Activated CD8-positive, alpha-beta T cell treated with anti-CD3 and anti-CD28 coated beads, Interleukin-2, amount 10 ng/mL, durations not matched to agents 7 days and 5 days (primary cell): Measurements from ENCODE around the gene AGPAT3. TPM values are rescaled to one million over a fixed set of nuclear protein-coding genes. Genes with fewer than 3 reads are reported as not detected.
"Not testable (repeated sequence)": the region's sequence is repeated elsewhere in the genome, so short reads cannot be mapped to it uniquely, and the experiment has no call there.

Experiments used
- ATAC-seq: fragments of 150-1000 bp; cut with Tn5 transposase; one replicate; pipeline ENCODE4 v1.10.0; 2021; ENCODE audit warnings: moderate library complexity
- CTCF ChIA-PET: fragments of 350-600 bp; sonication (Branson Sonifier 250); formaldehyde crosslinking; loops from one replicate; lab custom pipeline; 2021; ENCODE audit warnings: antibody characterized with exemption; lab: Charles Lee
- POLR2A ChIA-PET: fragments of 350-600 bp; sonication (Branson Sonifier 250); formaldehyde crosslinking; loops from one replicate; lab custom pipeline; 2021; ENCODE audit warnings: antibody characterized with exemption; lab: Charles Lee
- DNase-seq: peaks from one replicate; pipeline ENCODE4 v3.0.0-alpha.2; 2020
- H3K27ac Mint-ChIP-seq: one replicate; pipeline ENCODE4 v1.8.0; 2021; ENCODE audit warnings: mild to moderate bottlenecking, mixed read lengths
- H3K27me3 Mint-ChIP-seq: one replicate; pipeline ENCODE4 v1.8.0; 2021; ENCODE audit warnings: low read depth, mixed read lengths
- H3K36me3 Mint-ChIP-seq: one replicate; pipeline ENCODE4 v1.8.0; 2021; ENCODE audit warnings: low read depth, mixed read lengths
- H3K4me1 Mint-ChIP-seq: one replicate; pipeline ENCODE4 v1.8.0; 2021; ENCODE audit warnings: low read depth, mixed read lengths
- H3K4me3 Mint-ChIP-seq: one replicate; pipeline ENCODE4 v1.8.0; 2021; ENCODE audit warnings: mild to moderate bottlenecking, mixed read lengths
- H3K9me3 Mint-ChIP-seq: one replicate; pipeline ENCODE4 v1.8.0; 2022; ENCODE audit warnings: mixed read lengths; ENCODE audit not compliant: insufficient read depth
- total RNA-seq, 2 experiments: library from RNA; stranded (reverse); gene quantifications; one replicate each; pipeline ENCODE4 v1.2.3, GENCODE V29; 2021

Gene AGPAT3, protein sequence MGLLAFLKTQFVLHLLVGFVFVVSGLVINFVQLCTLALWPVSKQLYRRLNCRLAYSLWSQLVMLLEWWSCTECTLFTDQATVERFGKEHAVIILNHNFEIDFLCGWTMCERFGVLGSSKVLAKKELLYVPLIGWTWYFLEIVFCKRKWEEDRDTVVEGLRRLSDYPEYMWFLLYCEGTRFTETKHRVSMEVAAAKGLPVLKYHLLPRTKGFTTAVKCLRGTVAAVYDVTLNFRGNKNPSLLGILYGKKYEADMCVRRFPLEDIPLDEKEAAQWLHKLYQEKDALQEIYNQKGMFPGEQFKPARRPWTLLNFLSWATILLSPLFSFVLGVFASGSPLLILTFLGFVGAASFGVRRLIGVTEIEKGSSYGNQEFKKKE
- total RNA-seq: 10 to 100 TPM; 70.4 to 72.5 TPM

DNA sequence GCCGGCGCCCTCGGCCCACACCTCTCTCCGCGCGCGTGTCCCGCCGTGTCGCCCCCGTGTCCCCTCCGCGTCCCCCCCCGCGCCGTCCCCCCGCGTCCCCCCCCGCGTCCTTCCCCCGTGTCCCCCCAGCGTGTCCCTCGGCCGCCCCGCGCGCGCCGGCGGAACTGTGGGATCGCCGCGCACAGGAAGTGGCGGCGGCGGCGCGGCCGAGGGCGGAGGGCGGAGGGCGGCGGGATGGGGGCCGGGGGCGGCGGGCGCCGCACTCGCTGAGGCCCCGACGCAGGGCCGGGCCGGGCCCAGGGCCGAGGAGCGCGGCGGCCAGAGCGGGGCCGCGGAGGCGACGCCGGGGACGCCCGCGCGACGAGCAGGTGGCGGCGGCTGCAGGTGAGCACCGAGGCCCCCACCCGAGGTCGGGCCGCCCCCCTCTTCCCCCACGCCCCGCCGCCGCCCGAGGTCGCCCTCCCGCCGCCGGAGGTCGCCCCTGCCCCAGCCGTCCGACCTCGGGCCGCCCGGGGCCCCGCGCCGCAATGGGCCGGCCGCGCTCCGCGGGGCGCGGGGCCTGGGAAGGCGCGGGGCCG lies at the start of gene AGPAT3:
Gene AGPAT3 (plus strand): TSS at position 262 of the 578 bp plus-strand sequence. CDS start 94,459 bp downstream, outside the sequence.
- Mint-ChIP-seq H3K36me3 (peaks cover 27% of the 10 kb centered on the region), H3K27me3 (no peaks in the 10 kb centered on the region), H3K4me3 (peak within 1 kb of the TSS; percentile 81), H3K4me1 (peaks cover 44% of the 10 kb centered on the region), H3K27ac (peak within 1 kb of the TSS; percentile 86), H3K9me3 (no peaks in the 10 kb centered on the region)
- ATAC-seq (peak; percentile 49), DNase-seq (peak; percentile 37)
- ChIA-PET POLR2A (no interaction called here), CTCF (no interaction called here)

DNA sequence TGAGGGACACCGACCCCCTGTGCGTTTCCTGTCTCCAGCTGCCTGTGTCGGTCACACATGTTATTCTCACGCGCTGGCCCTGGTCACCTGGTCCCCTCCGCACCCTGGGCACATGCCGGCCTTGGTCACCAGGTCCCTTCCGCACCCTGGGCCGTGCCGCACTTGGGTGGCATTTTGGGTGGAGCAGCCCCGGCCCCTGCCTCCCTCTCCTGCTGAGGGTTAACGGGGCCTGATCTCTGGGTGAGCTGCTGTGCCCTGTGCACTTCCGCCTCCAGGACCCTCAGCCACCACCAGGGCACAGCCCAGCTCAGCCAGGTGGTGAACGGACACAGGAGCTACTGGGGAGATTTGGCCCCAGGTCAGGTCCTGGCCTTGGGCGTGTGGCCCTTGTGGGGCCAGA lies 49.0 kb upstream of the AGPAT3 start:
- no peaks in the 10 kb centered on the region for H3K36me3 Mint-ChIP-seq
- H3K4me3 Mint-ChIP-seq: no peak overlapping the region
- H3K27ac Mint-ChIP-seq: no peak overlapping the region
- POLR2A ChIA-PET: no interaction called here
- no peak for ATAC-seq
- peaks cover 5% of the 10 kb centered on the region for H3K9me3 Mint-ChIP-seq
- H3K27me3 Mint-ChIP-seq: no peaks in the 10 kb centered on the region
- no peak for DNase-seq
- H3K4me1 Mint-ChIP-seq: peaks cover 9% of the 10 kb centered on the region
- CTCF ChIA-PET: interaction anchor here (1.2 kb wide), 1 partner anchor 159 kb away, joined by 5 read pairs; no protein-coding TSS in a partner anchor

DNA sequence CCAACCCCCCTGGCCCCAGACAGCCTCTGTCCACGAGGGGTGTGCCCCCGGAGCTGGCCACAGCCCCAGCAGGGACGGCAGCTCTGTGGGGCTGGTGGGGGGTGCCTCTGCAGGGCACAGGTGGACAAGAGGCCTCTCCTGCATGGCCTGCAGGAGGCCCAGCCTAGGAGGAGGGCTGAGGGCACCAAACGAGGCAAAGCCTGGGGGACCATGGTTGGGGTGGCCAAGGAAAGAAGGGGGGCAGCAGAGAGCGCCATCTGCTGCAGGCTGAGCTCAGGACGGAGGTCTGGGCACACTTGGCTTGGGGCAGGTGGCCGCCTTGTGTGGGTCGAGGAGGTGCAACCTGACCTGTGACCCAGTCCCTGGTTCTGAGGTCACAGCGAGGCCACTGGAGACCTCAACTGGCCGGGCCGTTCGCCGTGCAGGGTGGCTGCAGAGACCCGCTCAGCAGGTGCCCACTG lies 48.4 kb upstream of the AGPAT3 start:
- ChIA-PET CTCF (interaction anchor here (1.2 kb wide), 1 partner anchor 159 kb away, joined by 5 read pairs; no protein-coding TSS in a partner anchor), POLR2A (no interaction called here)
- Mint-ChIP-seq H3K27ac (no peak overlapping the region), H3K4me3 (no peak overlapping the region), H3K27me3 (no peaks in the 10 kb centered on the region), H3K36me3 (no peaks in the 10 kb centered on the region), H3K4me1 (peaks cover 7% of the 10 kb centered on the region), H3K9me3 (peaks cover 5% of the 10 kb centered on the region)
- DNase-seq (no peak), ATAC-seq (no peak)

DNA sequence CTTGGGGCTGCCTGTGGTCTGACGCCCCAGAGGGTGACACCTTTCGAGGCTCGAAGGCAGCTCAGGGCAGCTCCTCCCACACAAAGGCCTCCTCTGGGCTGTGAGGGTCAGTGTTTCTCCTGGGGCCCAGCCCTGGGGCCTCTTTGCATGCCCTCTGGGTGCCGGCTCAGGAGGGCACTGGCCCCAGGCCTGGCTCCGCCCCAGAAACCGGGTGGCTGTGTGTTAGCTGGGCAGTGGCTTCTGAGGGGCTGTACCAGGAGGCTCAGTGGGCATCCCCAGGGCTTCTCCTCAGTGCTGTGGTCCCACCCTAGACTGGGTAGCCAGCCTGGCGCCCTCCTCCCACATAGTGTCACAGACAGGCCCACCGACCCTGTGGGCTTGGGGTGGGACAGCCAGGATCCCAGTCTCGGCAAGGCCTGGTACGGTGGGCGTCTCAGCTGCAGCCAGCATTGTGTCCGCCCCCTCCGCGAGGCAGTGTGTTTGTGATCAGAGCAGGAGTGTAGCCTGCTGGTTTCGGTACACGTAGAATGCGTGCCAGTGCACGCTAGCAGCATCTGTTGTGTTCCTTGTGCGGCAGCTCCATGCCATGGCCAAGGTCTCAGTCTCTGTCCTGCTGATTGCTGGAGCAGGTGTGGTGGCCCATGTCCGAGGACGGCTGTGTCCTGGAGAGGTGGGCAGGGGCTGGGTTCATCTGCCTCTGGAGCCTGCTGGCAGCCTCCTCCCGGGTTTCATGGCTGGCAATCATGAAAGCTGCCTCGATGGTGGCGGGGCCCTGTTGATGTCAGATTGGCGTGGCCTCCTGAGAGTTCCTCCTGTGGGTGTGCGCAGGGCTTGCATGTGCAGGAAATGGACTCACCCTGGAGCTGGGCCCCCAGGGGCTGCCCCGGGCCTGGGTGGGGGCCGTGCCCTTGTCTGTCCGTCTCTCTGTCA lies 47.6 kb upstream of the AGPAT3 start:
- ChIA-PET CTCF (interaction anchor here (0.9 to 1.3 kb wide), 2 partner anchors 11 to 28 kb away, joined by 3 to 4 read pairs; partner anchors contain the start of gene RRP1), POLR2A (no interaction called here)
- Mint-ChIP-seq H3K27me3 (no peaks in the 10 kb centered on the region), H3K4me1 (peaks cover 6% of the 10 kb centered on the region), H3K27ac (no peak overlapping the region), H3K36me3 (no peaks in the 10 kb centered on the region), H3K9me3 (peaks cover 5% of the 10 kb centered on the region), H3K4me3 (no peak overlapping the region)
- ATAC-seq: no peak
- no peak for DNase-seq

DNA sequence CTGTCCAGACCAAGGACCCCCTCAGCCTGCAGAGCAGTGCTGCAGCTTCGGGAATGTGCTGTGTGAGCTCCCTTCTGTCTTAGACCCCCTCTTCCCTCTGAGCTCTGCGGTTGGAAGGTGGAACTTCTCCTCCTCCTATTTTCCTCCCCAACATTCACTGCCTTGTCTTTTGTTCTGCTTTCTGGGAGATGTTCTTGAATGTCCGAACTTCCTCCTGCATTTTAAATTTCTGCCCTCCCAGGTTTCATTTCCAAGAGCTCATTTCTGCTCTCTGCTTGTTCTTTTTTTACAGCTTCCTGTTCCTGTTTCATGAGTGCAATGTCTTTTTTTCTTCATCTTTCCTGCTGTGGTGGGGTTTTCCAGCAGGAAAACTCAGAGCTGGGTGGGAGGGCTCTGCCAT lies 46.3 kb upstream of the AGPAT3 start:
- DNase-seq (no peak), ATAC-seq (no peak)
- ChIA-PET CTCF (interaction anchor here (0.9 to 1.4 kb wide), 5 partner anchors 10 to 123 kb away, joined by 3 to 4 read pairs (median 3); partner anchors contain the start of gene RRP1), POLR2A (no interaction called here)
- H3K27ac Mint-ChIP-seq: no peak overlapping the region
- peaks cover 5% of the 10 kb centered on the region for H3K9me3 Mint-ChIP-seq
- H3K36me3 Mint-ChIP-seq: no peaks in the 10 kb centered on the region
- peaks cover 4% of the 10 kb centered on the region for H3K4me1 Mint-ChIP-seq
- no peak overlapping the region for H3K4me3 Mint-ChIP-seq
- H3K27me3 Mint-ChIP-seq: no peaks in the 10 kb centered on the region

DNA sequence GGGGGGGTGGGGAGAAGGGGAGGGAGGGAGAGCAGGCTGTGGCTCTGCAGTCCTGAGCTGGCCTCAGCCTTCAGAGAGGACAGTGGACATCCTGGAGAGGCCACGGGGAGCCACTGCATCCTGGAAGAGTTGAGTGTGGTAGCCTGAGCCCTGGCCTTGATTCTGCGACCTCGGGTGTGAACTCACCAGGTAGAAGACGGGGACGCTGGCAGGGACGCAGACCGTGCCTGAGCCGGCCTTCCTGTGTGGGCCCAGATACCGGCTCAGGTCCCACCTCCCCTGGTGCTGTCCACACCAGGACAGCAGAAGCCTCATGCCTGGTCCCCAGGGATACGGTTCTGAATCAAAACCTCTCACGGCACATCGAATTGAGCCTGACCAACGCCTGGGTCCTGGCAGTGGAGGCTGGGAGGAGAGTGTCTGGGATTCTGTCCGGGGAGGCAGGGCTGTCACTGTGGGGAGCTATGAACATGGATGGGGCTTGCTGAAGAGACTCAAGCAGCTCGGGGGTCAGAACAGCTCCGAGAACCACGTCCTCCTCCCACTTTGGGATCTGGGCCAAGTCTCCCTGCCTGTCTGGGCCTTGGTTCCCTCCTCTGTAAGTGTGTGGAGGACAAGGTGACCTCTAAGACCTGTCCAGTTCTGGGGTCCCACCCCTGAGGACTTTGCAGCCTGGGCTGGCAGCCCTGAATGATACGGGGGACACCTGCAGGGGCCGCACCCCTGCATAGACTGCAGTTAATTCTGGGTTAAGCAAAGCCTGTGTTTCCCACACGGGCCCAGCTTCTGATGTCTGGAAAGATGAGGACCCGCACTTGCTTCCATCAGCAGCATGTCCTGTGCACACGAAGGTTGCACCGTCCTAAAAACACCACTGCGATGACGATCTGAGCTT lies 45.3 kb upstream of the AGPAT3 start:
- Mint-ChIP-seq H3K27ac (no peak overlapping the region), H3K27me3 (no peaks in the 10 kb centered on the region), H3K9me3 (peaks cover 5% of the 10 kb centered on the region), H3K4me3 (no peak overlapping the region), H3K4me1 (peaks cover 4% of the 10 kb centered on the region), H3K36me3 (no peaks in the 10 kb centered on the region)
- CTCF ChIA-PET: interaction anchor here (1.0 to 1.4 kb wide), 2 partner anchors 44 to 122 kb away, joined by 3 read pairs; no protein-coding TSS in a partner anchor
- no peak for ATAC-seq
- POLR2A ChIA-PET: no interaction called here
- no peak for DNase-seq

DNA sequence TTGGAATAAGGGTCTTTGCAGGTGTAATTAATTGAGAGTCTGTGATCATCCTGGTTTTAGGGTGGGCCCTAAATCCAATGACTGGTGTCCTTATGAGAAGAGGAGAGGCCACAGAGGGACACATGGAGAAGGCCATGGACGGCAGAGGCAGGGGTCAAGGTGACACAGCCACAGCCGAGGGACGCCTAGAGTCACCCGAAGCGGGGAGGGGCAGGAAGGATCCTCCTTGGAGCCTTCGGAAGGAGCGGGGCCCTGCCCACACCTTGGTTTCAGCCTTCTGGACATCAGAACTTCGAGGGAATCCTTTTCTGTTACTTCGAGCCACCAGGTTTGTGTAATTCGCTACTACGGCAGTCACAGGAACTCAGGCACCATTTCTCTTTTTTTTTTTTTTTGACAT lies 44.6 kb upstream of the AGPAT3 start:
- Mint-ChIP-seq H3K4me1 (peaks cover 4% of the 10 kb centered on the region), H3K27me3 (no peaks in the 10 kb centered on the region), H3K36me3 (no peaks in the 10 kb centered on the region), H3K27ac (no peak overlapping the region), H3K4me3 (no peak overlapping the region), H3K9me3 (peaks cover 5% of the 10 kb centered on the region)
- DNase-seq (no peak), ATAC-seq (no peak)
- CTCF ChIA-PET: no interaction called here
- POLR2A ChIA-PET: no interaction called here

DNA sequence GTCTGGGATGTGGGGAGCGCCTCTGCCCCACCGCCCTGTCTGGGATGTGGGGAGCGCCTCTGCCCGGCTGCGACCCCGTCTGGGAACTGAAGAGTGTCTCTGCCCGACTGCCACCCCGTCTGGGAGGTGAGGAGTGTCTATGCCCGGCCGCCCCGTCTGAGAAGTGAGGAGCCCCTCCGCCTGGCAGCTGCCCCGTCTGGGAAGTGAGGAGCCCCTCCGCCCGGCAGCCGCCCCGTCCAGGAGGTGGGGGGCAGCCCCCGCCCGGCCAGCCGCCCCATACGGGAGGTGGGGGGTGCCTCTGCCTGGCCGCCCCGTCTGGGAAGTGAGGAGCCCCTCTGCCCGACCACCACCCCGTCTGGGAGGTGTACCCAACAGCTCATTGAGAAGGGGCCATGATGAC lies 42.9 kb upstream of the AGPAT3 start:
- H3K36me3 Mint-ChIP-seq, H3K4me1 Mint-ChIP-seq, POLR2A ChIA-PET, H3K27me3 Mint-ChIP-seq, DNase-seq, CTCF ChIA-PET, H3K9me3 Mint-ChIP-seq, ATAC-seq, H3K4me3 Mint-ChIP-seq, H3K27ac Mint-ChIP-seq: not testable (repeated sequence)

DNA sequence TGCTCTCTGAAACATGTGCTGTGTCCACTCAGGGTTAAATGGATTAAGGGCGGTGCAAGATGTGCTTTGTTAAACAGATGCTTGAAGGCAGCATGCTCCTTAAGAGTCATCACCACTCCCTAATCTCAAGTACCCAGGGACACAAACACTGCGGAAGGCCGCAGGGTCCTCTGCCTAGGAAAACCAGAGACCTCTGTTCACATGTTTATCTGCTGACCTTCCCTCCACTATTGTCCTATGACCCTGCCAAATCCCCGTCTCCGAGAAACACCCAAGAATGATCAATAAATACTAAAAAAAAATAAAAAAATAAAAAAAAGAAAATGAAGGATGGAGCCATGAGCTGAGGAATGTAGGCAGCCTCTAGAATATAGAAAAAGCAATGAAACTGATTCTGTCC lies 42.3 kb upstream of the AGPAT3 start:
- H3K9me3 Mint-ChIP-seq, DNase-seq, H3K4me3 Mint-ChIP-seq, H3K27ac Mint-ChIP-seq, H3K4me1 Mint-ChIP-seq, H3K36me3 Mint-ChIP-seq, H3K27me3 Mint-ChIP-seq, ATAC-seq, POLR2A ChIA-PET: not testable (repeated sequence)
- CTCF ChIA-PET: interaction anchor here (1.2 kb wide), 1 partner anchor 116 kb away, joined by 7 read pairs; no protein-coding TSS in a partner anchor

DNA sequence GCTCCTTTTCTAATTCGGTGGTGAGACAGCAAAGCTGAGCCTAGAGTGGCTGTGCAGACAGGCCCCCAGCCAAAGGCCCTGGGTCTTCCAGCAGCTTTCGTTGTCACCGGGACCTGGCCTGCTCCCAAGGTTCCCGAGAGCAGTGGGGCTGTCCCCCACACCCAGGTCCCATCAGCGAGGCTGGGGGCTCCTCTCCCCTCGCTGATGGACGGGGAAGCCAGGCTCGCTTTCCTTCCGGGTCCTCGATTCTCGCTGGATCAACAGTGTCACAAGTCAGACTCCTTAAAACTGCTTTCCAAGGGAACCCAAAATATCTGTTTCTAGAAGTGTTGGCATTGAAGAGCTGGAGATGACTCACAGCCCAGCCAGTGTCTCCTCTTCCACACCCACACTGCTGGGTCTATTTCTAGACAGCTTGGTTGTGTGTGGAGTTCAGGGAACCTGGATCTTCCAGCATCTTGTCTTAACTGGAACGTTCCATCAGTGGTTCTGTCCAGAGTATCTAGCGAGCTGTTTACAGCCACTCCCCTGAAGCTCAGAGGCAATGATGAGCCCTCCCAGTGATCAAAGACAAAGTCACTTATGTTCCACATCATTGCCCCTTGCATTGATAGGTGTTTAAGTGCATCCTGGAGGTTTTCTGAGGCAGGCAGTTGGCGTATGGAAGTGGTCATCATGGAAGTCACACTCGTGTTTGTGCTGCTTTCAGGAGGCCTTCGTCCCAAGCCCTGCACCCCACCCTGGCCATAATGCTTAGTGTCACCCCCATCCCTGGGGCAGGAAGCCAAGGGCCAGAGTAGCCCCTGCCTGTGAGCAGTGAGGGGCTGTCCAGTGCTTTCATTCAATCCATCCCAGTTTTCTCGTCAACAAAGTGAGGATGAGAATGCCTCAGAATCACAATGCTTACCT lies 40.4 kb upstream of the AGPAT3 start:
- H3K9me3 Mint-ChIP-seq: no peaks in the 10 kb centered on the region
- H3K27me3 Mint-ChIP-seq: no peaks in the 10 kb centered on the region
- no peak for ATAC-seq
- DNase-seq: no peak
- no peaks in the 10 kb centered on the region for H3K4me1 Mint-ChIP-seq
- no peak overlapping the region for H3K27ac Mint-ChIP-seq
- no peak overlapping the region for H3K4me3 Mint-ChIP-seq
- ChIA-PET POLR2A (no interaction called here), CTCF (interaction anchor here (1.0 to 1.9 kb wide), 7 partner anchors 13 to 151 kb away, joined by 3 to 7 read pairs (median 4); no protein-coding TSS in a partner anchor)
- H3K36me3 Mint-ChIP-seq: no peaks in the 10 kb centered on the region
